KBM-7 (cell line): Measurements from ENCODE around the gene IL4.
"Not testable (repeated sequence)": the region's sequence is repeated elsewhere in the genome, so short reads cannot be mapped to it uniquely, and the experiment has no call there.

Experiments
- DNase-seq: peaks from one replicate; pipeline ENCODE4 v3.0.0-alpha.2; 2015
- in situ Hi-C: fragments of 300-500 bp; cut with MboI; formaldehyde crosslinking; loops from 2 replicates; pipeline ENCODE4 v1.14.3; 2020; ENCODE audit warnings: low sequenced_read_pairs, low pct_unique_long_range_greater_than_20kb, mixed read lengths

IL4 gene

DNA sequence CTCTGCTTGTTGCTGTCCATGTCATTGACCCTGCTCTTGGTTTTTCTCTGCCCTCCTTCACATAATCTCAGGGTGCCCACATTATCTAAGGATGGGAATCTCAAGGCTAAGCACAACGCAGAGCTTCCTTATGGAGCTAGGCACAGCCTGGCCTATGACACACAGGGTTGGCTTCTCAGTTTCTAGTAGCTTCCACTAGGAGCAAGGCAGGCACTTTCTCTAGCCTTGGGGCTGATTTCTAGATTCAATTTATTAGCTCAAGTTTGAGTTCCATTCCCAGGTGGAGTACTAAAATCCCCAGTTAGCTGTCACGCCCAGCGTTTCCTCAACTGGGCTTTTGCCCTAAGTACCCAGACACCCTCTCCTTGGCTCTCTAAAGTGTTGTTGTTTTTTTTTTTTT lies 12.4 kb downstream of the IL4 start:
- in situ Hi-C loops = no loop called here
- no peak for DNase-seq

DNA sequence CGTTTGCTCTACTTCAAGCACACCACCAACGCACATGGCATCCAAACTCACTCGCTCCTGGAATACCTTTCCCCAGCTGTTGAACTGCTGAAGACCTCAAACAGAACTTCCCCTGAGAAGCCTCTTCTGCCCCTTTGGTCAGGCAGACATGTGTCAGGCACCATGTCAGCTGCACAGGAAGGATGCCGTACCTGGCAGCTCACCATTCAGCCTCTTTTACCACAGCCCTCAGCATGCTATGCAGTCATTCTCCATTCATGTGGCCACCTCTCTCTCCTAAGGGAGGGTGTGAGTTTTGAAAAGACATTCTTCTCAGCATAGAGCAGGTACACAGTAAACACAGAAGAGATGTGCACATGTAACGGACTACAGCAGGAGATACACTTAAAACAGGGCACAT lies 14.2 kb downstream of the IL4 start:
- in situ Hi-C loops = no loop called here

DNA sequence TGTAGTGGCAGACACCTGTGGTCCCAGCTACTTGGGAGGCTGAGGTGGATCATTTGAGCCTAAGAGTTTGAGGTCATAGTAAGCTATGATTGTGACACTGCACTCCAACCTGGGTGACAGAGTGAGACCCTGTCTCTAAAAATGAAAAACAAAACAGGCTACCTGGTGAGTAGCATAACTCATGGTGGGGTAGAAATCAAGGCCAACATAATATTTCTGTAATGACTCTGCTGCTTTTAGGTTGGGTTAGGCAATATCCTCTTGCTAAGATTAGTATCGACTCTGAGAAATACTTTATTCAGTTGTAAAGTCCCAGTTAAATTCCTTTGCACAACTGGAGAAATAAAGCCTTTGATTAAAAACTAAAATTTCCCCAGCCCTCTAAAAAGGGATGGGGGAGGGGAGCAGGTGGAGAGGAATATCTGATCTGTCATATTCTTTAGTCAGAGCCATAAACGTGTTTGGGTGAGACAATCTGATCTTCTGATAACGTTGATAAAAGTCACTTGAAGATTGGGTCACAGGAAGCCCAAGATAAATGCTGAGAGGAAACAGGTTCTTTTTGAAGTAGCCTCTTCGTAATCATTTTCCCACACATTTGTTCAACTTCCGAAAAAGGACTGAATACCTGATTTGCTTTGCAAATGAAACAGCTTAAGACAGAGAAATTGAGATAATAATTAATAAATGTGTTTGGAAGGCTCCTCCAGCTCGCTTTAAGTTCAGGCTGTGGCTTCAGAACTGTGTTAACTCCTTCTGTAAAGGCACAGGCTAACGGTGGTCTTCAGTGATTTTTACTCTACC lies 14.9 kb downstream of the IL4 start:
- in situ Hi-C loops = no loop called here
- DNase-seq = peak; percentile 37

More for the DNA sequence above, 14.2 kb downstream of the IL4 start:
- no peak for DNase-seq

DNA sequence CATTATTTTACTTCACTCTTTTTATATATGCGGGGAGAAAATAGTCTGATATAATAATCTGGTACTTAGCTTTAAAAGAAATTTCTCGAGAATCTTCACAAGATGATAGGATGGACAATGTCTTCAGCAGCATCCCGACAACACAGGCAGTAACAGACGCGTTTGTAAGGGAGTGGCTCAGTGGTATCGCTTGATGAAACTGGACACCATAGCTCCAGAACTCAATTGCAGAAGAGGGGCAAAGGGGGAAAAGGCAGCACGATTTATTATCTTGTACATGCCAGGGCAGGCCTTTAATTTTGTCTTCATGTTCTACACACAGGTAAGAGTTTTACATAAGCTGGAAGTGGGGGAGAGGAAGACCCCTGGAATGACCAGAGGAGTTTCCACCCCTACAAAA lies 15.7 kb downstream of the IL4 start:
- no peak for DNase-seq

DNA sequence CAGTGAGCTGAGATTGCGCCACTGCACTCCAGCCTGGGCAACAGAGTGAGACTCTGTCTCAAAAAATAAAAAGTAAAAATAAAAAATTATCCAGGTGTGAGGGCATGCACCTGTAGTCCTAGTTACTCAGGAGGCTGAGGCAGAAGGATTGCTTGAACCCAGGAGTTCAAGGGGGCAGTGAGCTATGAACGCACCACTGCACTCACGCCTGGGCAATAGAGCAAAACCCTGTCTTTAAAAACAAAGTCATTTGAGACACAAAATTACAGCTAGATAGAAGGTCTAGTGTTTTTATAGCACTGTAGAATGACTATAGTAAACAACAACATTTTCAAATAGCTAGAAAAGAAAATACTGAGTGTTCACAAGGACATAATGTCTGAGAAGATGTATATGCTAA lies 16.4 kb downstream of the IL4 start:
- no peak for DNase-seq
- in situ Hi-C loops = no loop called here

More for the DNA sequence above, 15.7 kb downstream of the IL4 start:
- in situ Hi-C loops = no loop called here

DNA sequence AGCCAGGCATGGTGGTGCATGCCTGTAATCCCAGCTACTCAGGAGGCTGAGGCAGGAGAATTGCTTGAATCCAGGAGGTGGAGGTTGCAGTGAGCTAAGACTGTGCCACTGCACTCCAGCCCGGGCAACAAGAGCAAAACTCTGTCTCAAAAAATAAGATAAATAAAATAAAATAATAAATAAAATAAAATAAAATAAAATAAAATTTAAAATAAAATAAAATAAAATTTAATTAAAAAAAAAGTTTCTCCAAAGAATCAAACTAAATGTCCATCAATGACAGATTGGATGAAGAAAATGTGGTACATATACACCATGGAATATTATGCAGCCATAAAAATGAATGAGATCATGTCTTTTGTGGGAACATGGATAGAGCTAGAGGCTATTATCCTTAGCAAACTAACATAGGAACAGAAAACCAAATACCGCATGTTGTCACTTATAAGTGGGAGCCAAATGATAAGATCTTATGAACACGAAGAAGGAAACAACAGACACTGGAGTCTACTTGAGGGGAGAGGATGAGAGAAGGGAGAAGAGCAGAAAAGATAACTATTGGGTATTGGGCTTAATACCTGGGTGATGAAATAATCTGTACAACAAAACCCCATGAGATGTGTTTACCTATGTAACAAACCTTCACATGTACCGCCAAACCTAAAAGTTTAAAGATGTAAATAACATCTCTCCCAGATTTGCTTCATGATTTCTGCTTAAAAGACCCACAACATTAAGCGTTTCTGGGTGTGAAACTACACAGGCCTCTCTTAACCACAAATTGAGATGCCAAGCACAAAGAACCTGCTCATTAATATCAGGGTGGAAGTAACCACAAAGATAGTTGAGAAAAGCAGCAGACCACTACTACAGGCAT lies 18.2 kb downstream of the IL4 start:
- DNase-seq, in situ Hi-C loops: not testable (repeated sequence)

DNA sequence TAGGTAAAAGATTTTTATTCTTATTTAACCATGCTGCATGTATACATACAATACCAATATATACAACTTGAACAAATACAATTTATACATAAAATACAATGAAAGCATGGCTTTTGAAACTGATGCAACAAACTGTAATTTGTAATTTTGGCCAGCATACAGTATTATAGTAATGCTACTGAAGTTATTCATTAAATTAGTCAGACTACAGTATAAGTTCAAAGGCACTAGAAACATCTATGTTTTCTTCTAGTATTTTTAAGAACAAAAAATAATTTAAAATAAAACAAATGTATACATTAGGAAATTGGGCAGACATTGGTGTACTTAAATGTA lies 18.8 kb downstream of the IL4 start:
- no peak for DNase-seq
- in situ Hi-C loops = no loop called here

DNA sequence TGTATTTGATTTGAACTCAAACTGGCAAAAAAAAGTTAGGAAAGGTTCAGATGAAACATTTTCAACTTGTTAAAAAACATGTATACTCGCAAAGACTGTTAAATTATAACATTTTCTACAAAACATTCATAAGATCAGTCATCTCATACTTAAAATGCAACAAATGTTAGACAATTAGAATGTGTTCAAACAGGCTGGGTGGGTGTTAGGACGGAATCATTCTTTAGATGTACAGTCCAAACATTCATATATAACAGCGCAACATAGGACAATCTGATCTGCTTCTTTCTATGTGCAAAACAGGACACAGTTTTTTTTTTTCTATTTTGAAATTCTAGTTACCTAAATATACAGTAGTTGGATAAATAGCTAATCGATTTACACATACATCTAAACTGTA lies 22.2 kb downstream of the IL4 start:
- no peak for DNase-seq
- in situ Hi-C loops = no loop called here

DNA sequence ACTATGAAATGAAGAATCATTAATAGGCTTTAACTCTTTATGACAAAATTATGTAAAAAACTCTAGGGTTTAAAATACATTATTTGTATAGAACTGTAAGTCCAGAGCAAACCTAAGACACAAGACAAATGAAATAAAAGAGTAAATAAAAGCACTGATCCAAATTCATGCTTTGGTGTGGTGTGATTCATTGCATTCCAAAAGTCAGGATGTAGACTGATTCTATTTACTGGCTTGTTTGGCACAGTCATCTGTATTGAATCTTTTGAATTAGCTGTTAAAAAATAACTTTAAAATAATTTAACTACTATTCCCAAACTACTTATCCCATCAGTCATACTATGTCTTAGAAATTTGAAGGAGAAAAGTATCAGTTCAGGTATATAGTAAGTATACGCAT lies 31.1 kb downstream of the IL4 start:
- DNase-seq = no peak
- in situ Hi-C loops = no loop called here

DNA sequence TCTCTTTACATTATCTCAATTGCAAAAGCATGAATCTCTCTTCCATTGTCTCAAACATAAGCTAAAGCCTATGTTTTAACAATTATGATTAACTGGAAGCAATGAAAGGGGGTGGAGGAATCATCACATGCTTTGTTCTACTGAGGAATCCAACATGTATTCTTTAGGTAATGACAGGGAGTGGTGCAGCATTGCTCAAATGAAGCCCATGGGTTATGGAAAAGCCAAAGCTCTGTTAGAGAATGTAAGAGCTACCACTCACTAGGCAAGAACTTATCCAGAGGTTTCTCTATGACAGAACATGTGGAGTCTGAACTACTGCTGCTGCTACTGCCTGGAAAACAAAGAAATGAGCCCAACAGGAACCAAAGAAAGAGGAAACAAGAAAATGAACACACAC lies 34.9 kb downstream of the IL4 start:
- peak; percentile 38 for DNase-seq
- in situ Hi-C loops = no loop called here

DNA sequence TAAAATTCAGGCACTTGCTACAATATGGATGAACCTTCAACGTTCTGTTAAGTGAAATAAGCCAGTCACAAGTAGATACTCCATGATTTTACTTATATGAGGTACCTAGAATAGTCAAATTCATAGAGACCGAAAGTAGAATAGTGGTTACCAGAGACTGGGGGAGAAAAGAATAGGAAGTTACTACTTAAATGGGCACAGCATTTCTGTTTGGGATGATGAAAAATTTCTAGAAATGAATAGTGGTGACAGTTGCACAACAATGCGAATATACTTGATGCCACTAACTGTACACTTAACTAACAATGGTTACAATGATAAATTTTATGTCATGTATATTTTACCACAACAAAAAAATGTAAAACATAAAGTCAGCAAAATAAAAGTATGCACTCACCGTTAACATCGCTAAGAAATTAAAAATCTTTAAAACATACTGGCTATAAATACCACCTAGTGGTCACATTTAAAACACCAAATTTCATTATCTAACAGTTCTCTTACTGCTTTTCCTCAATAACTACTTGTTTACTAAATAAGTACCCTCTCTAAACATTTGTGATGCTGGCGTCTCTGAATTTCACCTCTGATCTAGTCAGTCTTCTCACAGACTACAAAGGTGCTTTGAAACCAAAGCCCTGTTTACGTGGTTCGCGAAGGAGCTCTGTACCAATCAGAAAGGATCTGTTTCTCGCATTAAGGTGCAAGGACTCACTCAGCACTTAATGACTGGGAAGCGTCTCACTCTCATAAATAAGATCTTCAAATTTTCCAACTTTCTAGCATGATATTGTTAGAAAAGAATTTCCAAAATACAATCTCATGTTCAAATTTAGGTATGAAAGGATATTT lies 40.9 kb downstream of the IL4 start:
- DNase-seq = peak; percentile 28
- in situ Hi-C loops = no loop called here

DNA sequence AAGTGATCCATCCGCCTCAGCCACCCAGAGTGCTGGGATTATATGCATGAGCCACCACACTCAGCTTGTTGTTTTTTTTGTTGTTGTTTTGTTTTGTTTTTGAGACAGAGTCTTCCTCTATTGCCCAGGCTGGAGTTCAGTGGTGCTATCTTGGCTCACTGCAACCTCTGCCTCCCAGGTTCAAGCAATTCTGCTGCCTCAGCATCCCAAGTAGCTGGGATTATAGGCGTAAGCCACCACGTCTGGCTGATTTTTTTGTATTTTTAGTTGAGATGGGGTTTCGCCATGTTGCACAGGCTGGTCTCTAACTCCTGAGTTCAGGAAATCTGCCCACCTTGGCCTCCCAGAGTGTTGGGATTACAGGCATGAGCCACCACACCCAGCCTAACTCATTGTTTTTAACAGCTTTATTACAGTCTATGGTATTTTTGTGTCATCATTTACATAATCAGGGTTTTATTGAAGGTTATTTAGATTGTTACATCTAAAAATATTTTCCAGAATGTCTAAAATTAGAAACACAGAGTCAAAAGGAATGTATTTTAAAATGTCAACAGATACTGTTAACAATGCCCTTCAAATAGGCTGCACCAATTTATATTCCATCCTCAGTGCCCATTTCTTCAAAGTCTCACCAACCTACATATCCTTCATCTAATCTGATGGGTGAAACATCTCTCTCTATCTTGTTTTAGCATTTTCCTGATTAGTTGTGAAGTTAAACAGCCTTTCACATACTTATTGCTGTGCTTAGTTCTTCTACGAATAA lies 44.9 kb downstream of the IL4 start:
- in situ Hi-C loops = no loop called here
- no peak for DNase-seq

DNA sequence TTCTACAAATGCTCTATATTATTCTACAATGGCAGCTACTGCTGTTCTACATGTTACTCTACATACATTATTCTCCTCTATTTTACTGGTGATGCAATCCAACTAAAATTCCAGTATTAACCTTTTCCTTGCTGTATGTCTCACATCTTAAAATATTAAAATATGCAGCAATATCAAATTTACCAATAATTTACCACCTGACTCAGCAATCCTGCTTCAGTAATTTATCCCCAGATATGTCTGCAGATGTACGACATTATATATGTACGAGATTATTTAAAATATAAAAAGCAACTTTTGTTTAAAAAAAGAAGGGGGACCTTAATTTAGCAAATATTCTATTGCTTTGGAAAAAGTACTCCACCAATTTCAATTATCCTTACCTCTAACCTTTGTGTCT lies 52.0 kb downstream of the IL4 start:
- DNase-seq = no peak
- in situ Hi-C loops = no loop called here

DNA sequence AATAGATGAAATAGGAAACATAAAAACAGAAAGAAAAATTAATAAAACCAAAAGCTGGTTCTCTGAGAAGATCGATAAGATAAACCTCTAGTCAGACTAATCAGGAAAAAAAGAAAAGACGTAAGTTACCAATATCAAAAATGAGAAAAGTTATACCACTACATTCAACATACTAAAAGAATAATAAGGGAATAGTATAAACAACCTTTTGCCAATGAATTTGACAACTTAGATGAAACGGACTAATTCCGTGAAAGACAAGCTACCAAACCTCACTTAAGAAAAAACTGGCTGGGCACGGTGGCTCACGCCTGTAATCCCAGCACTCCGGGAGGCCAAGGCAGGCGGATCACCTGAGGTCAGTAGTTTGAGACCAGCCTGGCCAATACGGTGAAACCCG lies 56.1 kb downstream of the IL4 start:
- no peak for DNase-seq
- in situ Hi-C loops = no loop called here
